ENCODE measurements around the gene ARAP1. TPM values are rescaled to one million over a fixed set of nuclear protein-coding genes. Genes with fewer than 3 reads are reported as not detected.

ARAP1 gene
- polyA plus RNA-seq, 1 donor from 2014 or later, result 3.5 TPM

GRCh38 chr11:72636376-72636775 is 115.8 kb downstream of the ARAP1 start (continued):
- TF ChIP-seq, protein P1, sequence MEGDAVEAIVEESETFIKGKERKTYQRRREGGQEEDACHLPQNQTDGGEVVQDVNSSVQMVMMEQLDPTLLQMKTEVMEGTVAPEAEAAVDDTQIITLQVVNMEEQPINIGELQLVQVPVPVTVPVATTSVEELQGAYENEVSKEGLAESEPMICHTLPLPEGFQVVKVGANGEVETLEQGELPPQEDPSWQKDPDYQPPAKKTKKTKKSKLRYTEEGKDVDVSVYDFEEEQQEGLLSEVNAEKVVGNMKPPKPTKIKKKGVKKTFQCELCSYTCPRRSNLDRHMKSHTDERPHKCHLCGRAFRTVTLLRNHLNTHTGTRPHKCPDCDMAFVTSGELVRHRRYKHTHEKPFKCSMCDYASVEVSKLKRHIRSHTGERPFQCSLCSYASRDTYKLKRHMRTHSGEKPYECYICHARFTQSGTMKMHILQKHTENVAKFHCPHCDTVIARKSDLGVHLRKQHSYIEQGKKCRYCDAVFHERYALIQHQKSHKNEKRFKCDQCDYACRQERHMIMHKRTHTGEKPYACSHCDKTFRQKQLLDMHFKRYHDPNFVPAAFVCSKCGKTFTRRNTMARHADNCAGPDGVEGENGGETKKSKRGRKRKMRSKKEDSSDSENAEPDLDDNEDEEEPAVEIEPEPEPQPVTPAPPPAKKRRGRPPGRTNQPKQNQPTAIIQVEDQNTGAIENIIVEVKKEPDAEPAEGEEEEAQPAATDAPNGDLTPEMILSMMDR (IDR thresholded peaks at IDR 0.05; ENCODE audit: poor library complexity, severe bottlenecking), result no peak
- no peak for TF ChIP-seq RAD21 (conservative IDR thresholded peaks at IDR 0.05)

GRCh38 chr11:72635933-72636332 is 116.3 kb downstream of the ARAP1 start:
- Histone ChIP-seq H3K9me3 (ENCODE audit: low read length) (no peaks in the 10 kb centered on the region), H3F3A (ENCODE audit: insufficient read depth, low read length, poor library complexity, severe bottlenecking) (no peaks in the 10 kb centered on the region), H3K27me3 (ENCODE audit: insufficient read depth, low read depth, low read length) (peaks cover 7% of the 10 kb centered on the region), H3K4me2 (ENCODE audit: low read length) (no peak overlapping the region), H3K79me2 (replicated peaks; ENCODE audit: insufficient read depth, low read length) (no peaks in the 10 kb centered on the region), H3K9ac (ENCODE audit: low read length) (no peak overlapping the region), H3K27ac (ENCODE audit: low read length) (no peak overlapping the region), H3K36me3 (ENCODE audit: insufficient read depth, low read length) (no peaks in the 10 kb centered on the region), H2AFZ (ENCODE audit: low read depth, low read length) (no peak overlapping the region), H3K9me2 (ENCODE audit: insufficient read depth, low read length) (no peaks in the 10 kb centered on the region), H4K20me1 (ENCODE audit: insufficient read depth) (no peaks in the 10 kb centered on the region), H3K4me3 (ENCODE audit: low read length) (no peak overlapping the region)
- no peak for TF ChIP-seq TAF1 (IDR thresholded peaks at IDR 0.05; ENCODE audit: low read depth)
- TF ChIP-seq EP300 (conservative IDR thresholded peaks at IDR 0.05; ENCODE audit: poor library complexity, severe bottlenecking), result no peak
- no peak for TF ChIP-seq POLR2AphosphoS5 (IDR thresholded peaks at IDR 0.05)
- TF ChIP-seq SMC3 (conservative IDR thresholded peaks at IDR 0.05; ENCODE audit: poor library complexity), result no peak
- TF ChIP-seq MXI1 (conservative IDR thresholded peaks at IDR 0.05; ENCODE audit: poor library complexity, severe bottlenecking), result no peak
- TF ChIP-seq RAD21 (conservative IDR thresholded peaks at IDR 0.05), result no peak
- TF ChIP-seq, protein P1 (IDR thresholded peaks at IDR 0.05; ENCODE audit: poor library complexity, severe bottlenecking), result no peak
- TF ChIP-seq, protein P2, sequence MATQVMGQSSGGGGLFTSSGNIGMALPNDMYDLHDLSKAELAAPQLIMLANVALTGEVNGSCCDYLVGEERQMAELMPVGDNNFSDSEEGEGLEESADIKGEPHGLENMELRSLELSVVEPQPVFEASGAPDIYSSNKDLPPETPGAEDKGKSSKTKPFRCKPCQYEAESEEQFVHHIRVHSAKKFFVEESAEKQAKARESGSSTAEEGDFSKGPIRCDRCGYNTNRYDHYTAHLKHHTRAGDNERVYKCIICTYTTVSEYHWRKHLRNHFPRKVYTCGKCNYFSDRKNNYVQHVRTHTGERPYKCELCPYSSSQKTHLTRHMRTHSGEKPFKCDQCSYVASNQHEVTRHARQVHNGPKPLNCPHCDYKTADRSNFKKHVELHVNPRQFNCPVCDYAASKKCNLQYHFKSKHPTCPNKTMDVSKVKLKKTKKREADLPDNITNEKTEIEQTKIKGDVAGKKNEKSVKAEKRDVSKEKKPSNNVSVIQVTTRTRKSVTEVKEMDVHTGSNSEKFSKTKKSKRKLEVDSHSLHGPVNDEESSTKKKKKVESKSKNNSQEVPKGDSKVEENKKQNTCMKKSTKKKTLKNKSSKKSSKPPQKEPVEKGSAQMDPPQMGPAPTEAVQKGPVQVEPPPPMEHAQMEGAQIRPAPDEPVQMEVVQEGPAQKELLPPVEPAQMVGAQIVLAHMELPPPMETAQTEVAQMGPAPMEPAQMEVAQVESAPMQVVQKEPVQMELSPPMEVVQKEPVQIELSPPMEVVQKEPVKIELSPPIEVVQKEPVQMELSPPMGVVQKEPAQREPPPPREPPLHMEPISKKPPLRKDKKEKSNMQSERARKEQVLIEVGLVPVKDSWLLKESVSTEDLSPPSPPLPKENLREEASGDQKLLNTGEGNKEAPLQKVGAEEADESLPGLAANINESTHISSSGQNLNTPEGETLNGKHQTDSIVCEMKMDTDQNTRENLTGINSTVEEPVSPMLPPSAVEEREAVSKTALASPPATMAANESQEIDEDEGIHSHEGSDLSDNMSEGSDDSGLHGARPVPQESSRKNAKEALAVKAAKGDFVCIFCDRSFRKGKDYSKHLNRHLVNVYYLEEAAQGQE (IDR thresholded peaks at IDR 0.05; ENCODE audit: borderline replicate concordance), result no peak
- TF ChIP-seq EZH2 (IDR thresholded peaks at IDR 0.05; ENCODE audit: borderline replicate concordance, insufficient read depth, low read length, poor library complexity, severe bottlenecking), result no peak

Measured in neural cell (in vitro differentiated cells).